ENCODE results near the gene POLE. TPM values are rescaled to one million over a fixed set of nuclear protein-coding genes. Genes with fewer than 3 reads are reported as not detected.

POLE gene
- total RNA-seq, 1 experiment from 2014 or later = 144 TPM

DNA sequence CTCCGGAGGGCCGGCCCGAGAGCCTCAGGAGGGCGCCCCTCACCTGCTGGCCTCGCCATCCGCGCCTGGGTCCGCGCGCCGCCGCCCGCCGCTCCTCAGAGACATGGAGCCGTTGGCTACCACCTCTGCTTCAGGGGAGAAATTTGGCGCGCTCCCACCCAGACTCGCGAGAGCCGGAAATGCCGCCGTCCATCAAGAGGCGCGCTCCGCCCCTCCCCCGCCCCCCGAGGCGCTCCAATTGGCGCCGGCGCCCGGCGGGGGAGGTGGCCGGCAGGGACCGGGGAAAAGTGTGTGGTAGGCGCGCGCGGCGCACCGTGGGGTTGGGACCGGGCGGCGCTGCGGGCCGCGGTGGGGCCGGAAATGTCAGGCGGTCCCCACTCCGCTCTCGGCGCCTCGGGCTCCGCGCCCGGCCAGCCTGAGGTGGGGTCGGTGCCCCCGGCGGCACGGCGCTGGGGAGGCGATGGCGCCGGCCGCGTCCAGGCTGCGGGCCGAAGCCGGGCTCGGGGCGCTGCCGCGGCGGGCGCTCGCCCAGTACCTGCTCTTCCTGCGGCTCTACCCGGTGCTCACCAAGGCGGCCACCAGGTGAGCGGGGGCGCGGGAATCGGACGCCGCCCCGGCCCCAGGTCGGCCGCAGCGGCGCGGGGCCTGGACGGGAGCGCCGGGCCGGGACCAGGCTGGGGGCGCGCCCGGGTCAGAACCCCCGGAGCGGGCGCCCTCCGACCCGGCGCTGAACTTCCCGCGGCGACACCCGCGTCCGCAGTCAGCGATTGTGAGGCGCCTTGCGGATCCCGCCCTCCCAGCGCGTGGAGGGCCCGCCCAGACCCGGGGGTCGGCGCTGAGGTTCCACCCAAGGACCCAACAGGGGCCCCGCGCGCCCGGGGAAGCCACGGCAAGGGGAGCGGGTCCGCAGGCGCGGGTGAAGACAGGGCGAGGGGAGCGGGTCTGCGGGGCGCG lies at the start of gene POLE, which contains the start of gene PXMP2 (continued):
- no peak for TF ChIP-seq GRHL2 (CRISPR knock-in tag; IDR thresholded peaks at IDR 0.05; ENCODE audit: insufficient replicate concordance, severe bottlenecking)
- 0 out of 2 replicates have a peak, but pooled peaks have one; percentile 34 for TF ChIP-seq ZNF317 (CRISPR knock-in tag; IDR thresholded peaks at IDR 0.05; ENCODE audit: borderline replicate concordance, low read depth)
- peak; percentile 60; the same call in 1 of the 2 replicates for TF ChIP-seq MAX (CRISPR knock-in tag; IDR thresholded peaks at IDR 0.05)
- TF ChIP-seq SOX15 (CRISPR knock-in tag; IDR thresholded peaks at IDR 0.05) = no peak
- TF ChIP-seq ZMAT4 (CRISPR knock-in tag; IDR thresholded peaks at IDR 0.05) = no peak
- TF ChIP-seq ZNF219 (CRISPR knock-in tag; IDR thresholded peaks at IDR 0.05; ENCODE audit: borderline replicate concordance) = no peak

DNA sequence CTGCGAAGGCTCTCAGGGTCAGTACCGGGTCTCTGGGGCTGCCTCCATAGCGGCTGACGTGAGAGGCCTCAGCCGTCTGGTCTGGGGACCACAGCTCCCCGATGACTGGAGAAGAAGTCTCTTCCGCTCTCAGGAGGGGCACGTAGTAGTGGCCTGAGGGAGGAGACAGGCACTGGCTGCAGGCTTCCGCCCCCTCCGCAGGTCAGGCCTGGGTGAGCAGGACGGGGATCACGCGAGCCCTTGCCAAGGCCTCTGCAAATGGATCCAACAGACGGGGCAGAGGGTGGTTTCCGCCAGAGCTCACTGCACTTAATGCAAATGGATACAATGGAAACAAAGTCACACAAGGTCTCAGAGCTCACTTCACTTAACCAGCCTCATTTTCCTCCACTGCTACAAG lies 49.8 kb upstream of the POLE start:
- ATAC-seq (no peak), DNase-seq (ENCODE audit: low spot score) (no peak)
- Mint-ChIP-seq H3K9me3 (no peaks in the 10 kb centered on the region), H3K27ac (no peak overlapping the region), H3K4me1 (no peaks in the 10 kb centered on the region), H3K4me3 (no peak overlapping the region), H3K36me3 (peaks cover 91% of the 10 kb centered on the region), H3K27me3 (ENCODE audit: low read depth) (no peaks in the 10 kb centered on the region)
- TF ChIP-seq, protein P1, sequence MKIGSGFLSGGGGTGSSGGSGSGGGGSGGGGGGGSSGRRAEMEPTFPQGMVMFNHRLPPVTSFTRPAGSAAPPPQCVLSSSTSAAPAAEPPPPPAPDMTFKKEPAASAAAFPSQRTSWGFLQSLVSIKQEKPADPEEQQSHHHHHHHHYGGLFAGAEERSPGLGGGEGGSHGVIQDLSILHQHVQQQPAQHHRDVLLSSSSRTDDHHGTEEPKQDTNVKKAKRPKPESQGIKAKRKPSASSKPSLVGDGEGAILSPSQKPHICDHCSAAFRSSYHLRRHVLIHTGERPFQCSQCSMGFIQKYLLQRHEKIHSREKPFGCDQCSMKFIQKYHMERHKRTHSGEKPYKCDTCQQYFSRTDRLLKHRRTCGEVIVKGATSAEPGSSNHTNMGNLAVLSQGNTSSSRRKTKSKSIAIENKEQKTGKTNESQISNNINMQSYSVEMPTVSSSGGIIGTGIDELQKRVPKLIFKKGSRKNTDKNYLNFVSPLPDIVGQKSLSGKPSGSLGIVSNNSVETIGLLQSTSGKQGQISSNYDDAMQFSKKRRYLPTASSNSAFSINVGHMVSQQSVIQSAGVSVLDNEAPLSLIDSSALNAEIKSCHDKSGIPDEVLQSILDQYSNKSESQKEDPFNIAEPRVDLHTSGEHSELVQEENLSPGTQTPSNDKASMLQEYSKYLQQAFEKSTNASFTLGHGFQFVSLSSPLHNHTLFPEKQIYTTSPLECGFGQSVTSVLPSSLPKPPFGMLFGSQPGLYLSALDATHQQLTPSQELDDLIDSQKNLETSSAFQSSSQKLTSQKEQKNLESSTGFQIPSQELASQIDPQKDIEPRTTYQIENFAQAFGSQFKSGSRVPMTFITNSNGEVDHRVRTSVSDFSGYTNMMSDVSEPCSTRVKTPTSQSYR (CRISPR knock-in tag; IDR thresholded peaks at IDR 0.05) = no peak
- TF ChIP-seq RELA (CRISPR knock-in tag; IDR thresholded peaks at IDR 0.05; ENCODE audit: borderline replicate concordance) = no peak
- no peak for TF ChIP-seq USF2 (CRISPR knock-in tag; IDR thresholded peaks at IDR 0.05)
- no peak for TF ChIP-seq CREM (CRISPR knock-in tag; IDR thresholded peaks at IDR 0.05)
- TF ChIP-seq RORB (CRISPR knock-in tag; IDR thresholded peaks at IDR 0.05) = no peak
- no peak for TF ChIP-seq ZNF263 (CRISPR knock-in tag; IDR thresholded peaks at IDR 0.05; ENCODE audit: low read depth)
- TF ChIP-seq, protein P2, sequence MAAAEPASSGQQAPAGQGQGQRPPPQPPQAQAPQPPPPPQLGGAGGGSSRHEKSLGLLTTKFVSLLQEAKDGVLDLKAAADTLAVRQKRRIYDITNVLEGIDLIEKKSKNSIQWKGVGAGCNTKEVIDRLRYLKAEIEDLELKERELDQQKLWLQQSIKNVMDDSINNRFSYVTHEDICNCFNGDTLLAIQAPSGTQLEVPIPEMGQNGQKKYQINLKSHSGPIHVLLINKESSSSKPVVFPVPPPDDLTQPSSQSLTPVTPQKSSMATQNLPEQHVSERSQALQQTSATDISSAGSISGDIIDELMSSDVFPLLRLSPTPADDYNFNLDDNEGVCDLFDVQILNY (CRISPR knock-in tag; IDR thresholded peaks at IDR 0.05) = no peak
- TF ChIP-seq, protein P3, sequence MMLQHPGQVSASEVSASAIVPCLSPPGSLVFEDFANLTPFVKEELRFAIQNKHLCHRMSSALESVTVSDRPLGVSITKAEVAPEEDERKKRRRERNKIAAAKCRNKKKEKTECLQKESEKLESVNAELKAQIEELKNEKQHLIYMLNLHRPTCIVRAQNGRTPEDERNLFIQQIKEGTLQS (CRISPR knock-in tag; conservative IDR thresholded peaks at IDR 0.05) = no peak
- no peak for TF ChIP-seq ZNF232 (CRISPR knock-in tag; IDR thresholded peaks at IDR 0.05)
- TF ChIP-seq, protein P4, sequence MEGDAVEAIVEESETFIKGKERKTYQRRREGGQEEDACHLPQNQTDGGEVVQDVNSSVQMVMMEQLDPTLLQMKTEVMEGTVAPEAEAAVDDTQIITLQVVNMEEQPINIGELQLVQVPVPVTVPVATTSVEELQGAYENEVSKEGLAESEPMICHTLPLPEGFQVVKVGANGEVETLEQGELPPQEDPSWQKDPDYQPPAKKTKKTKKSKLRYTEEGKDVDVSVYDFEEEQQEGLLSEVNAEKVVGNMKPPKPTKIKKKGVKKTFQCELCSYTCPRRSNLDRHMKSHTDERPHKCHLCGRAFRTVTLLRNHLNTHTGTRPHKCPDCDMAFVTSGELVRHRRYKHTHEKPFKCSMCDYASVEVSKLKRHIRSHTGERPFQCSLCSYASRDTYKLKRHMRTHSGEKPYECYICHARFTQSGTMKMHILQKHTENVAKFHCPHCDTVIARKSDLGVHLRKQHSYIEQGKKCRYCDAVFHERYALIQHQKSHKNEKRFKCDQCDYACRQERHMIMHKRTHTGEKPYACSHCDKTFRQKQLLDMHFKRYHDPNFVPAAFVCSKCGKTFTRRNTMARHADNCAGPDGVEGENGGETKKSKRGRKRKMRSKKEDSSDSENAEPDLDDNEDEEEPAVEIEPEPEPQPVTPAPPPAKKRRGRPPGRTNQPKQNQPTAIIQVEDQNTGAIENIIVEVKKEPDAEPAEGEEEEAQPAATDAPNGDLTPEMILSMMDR (IDR thresholded peaks at IDR 0.05) = no peak
- no peak for TF ChIP-seq CREB1 (CRISPR knock-in tag; IDR thresholded peaks at IDR 0.05)
- no peak for TF ChIP-seq MXD4 (CRISPR knock-in tag; IDR thresholded peaks at IDR 0.05; ENCODE audit: borderline replicate concordance)
- no peak for TF ChIP-seq ZMAT4 (CRISPR knock-in tag; IDR thresholded peaks at IDR 0.05)
- TF ChIP-seq ESRRA (CRISPR knock-in tag; IDR thresholded peaks at IDR 0.05; ENCODE audit: borderline replicate concordance) = no peak
- TF ChIP-seq GRHL2 (CRISPR knock-in tag; IDR thresholded peaks at IDR 0.05; ENCODE audit: insufficient replicate concordance, severe bottlenecking) = no peak
- ChIA-PET POLR2A (no interaction called here), CTCF (no interaction called here)

Data from WTC11 (cell line).